Measurements from ENCODE around the gene OGFOD3. TPM values are rescaled to one million over a fixed set of nuclear protein-coding genes. Genes with fewer than 3 reads are reported as not detected.
"Not testable (repeated sequence)": the region's sequence is repeated elsewhere in the genome, so short reads cannot be mapped to it uniquely, and the experiment has no call there.

The OGFOD3 gene
- total and polyA plus RNA-seq, 9 donors: 17.2 to 25.9 (median 23.2) TPM

DNA sequence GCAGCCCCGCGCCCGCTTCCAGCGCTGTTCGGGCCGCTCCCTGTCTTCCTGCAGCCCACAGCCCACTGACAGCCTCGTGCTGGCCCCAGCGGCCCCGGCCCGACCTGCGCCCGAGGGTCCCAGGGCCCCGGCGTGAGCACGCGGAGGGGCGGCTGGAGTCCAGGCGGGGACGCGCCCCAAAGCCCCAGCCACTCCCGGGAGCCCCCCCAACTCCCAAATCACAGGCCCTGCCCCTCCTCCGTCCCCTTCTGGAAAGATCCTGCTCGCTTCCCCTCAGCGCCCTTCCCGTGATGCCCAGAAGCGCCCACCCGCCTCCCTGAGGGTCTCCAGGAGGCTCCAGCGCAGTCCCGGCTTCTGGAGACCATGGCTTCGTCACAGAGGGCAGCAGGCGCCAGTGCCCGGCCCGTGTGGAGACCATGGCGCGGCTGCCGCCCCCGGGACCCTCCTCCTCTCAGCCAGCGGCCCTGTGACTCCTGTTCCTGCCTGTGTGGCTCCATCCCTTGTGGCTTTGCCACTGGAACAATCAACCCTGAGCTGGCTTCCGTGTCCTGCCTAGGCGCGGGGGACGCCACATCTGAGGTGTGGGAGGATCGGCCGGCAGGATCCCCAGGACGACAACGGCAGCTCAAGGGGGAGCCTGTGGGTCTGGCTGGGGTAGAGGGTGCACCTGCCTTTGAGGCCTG, 42.9 kb downstream of the OGFOD3 start:
- Histone ChIP-seq H3K9me3 (replicated peaks; ENCODE audit: control insufficient read depth, low read depth, low read length) (no peaks in the 10 kb centered on the region), H3K27me3 (ENCODE audit: control insufficient read depth, insufficient read depth, low read length) (peaks cover 63% of the 10 kb centered on the region), H3K4me1 (ENCODE audit: control insufficient read depth, insufficient read depth, low read length) (peaks cover 33% of the 10 kb centered on the region), H3K27ac (ENCODE audit: low read length) (no peak overlapping the region), H3K36me3 (ENCODE audit: control insufficient read depth, insufficient read depth, low read length) (peaks cover 4% of the 10 kb centered on the region), H3K4me3 (ENCODE audit: low read length) (no peak overlapping the region)
- DNase-seq: no peak
- 60% methylated on average over 34 of the region's 46 CpGs for WGBS (ENCODE audit: insufficient coverage)

DNA sequence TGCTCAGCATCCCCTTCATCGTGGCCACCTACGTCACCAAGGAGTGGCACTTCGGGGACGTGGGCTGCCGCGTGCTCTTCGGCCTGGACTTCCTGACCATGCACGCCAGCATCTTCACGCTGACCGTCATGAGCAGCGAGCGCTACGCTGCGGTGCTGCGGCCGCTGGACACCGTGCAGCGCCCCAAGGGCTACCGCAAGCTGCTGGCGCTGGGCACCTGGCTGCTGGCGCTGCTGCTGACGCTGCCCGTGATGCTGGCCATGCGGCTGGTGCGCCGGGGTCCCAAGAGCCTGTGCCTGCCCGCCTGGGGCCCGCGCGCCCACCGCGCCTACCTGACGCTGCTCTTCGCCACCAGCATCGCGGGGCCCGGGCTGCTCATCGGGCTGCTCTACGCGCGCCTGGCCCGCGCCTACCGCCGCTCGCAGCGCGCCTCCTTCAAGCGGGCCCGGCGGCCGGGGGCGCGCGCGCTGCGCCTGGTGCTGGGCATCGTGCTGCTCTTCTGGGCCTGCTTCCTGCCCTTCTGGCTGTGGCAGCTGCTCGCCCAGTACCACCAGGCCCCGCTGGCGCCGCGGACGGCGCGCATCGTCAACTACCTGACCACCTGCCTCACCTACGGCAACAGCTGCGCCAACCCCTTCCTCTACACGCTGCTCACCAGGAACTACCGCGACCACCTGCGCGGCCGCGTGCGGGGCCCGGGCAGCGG, 43.6 kb downstream of the OGFOD3 start:
- no peak for DNase-seq
- H3K4me3 ChIP-seq (ENCODE audit: low read length): no peak overlapping the region
- H3K27ac ChIP-seq (ENCODE audit: low read length): no peak overlapping the region
- peaks cover 4% of the 10 kb centered on the region for H3K36me3 ChIP-seq (ENCODE audit: control insufficient read depth, insufficient read depth, low read length)
- peaks cover 67% of the 10 kb centered on the region for H3K27me3 ChIP-seq (ENCODE audit: control insufficient read depth, insufficient read depth, low read length)
- H3K4me1 ChIP-seq (ENCODE audit: control insufficient read depth, insufficient read depth, low read length): peaks cover 32% of the 10 kb centered on the region
- WGBS (ENCODE audit: insufficient coverage): 34% methylated on average over 79 of the region's 79 CpGs
- H3K9me3 ChIP-seq (replicated peaks; ENCODE audit: control insufficient read depth, low read depth, low read length): no peaks in the 10 kb centered on the region

DNA sequence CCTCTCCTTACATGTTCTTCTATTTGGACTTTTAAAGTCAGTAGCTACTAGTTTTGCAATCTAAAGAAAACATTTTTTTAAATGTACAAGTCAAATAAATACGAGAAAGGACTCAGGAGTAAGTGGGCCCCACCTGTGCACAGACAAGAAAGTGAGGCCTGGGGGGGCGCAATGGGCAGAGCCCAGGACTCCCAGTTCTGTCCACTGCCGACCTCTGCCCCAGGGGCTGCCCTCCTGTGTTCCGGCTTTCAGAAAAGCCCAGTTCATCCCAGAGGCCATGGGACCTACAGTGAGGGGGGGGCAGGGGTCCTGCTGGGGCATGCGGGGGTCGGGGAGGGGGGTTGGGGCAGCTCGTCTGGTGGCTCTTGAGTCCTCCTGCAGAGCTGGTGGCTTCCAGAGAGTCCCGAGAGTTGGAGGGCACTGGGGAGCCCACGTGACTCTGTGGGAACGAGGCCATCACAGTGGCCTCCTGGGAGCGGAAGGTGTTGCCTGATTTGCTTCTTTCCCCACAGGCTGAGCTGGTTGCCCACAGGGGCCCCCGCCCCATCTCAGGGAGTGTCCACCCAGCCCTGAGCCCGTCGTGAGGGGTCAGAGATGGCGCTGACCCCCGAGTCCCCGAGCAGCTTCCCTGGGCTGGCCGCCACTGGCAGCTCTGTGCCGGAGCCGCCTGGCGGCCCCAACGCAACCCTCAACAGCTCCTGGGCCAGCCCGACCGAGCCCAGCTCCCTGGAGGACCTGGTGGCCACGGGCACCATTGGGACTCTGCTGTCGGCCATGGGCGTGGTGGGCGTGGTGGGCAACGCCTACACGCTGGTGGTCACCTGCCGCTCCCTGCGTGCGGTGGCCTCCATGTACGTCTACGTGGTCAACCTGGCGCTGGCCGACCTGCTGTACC, 44.4 kb downstream of the OGFOD3 start:
- Histone ChIP-seq H3K9me3 (replicated peaks; ENCODE audit: control insufficient read depth, low read depth, low read length) (no peaks in the 10 kb centered on the region), H3K4me1 (ENCODE audit: control insufficient read depth, insufficient read depth, low read length) (peaks cover 27% of the 10 kb centered on the region), H3K27ac (ENCODE audit: low read length) (no peak overlapping the region), H3K27me3 (ENCODE audit: control insufficient read depth, insufficient read depth, low read length) (peaks cover 71% of the 10 kb centered on the region), H3K36me3 (ENCODE audit: control insufficient read depth, insufficient read depth, low read length) (peaks cover 4% of the 10 kb centered on the region), H3K4me3 (ENCODE audit: low read length) (no peak overlapping the region)
- WGBS (ENCODE audit: insufficient coverage): 86% methylated on average over 33 of the region's 37 CpGs
- DNase-seq: no peak

DNA sequence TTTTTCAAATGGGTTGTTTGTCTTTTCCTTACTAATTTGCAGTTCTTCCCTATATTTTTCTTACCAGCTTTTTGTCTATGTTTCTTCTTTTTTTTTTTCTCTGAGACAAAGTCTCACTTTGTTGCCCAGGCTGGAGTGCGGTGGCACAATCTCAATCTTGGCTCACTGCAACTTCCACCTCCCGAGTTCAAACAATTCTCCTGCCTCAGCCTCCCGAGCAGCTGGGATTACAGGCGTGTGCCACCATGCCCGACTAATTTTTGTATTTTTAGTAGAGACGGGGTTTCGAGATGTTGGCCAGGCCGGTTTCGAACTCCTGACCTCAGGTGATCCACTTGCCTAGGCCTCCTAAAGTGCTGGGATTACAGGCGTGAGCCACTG, 45.3 kb downstream of the OGFOD3 start:
- DNase-seq; H3K36me3 ChIP-seq (ENCODE audit: control insufficient read depth, insufficient read depth, low read length); H3K9me3 ChIP-seq (replicated peaks; ENCODE audit: control insufficient read depth, low read depth, low read length); H3K27ac ChIP-seq (ENCODE audit: low read length): not testable (repeated sequence)
- Histone ChIP-seq H3K27me3 (ENCODE audit: control insufficient read depth, insufficient read depth, low read length) (peaks cover 64% of the 10 kb centered on the region), H3K4me1 (ENCODE audit: control insufficient read depth, insufficient read depth, low read length) (peaks cover 20% of the 10 kb centered on the region), H3K4me3 (ENCODE audit: low read length) (peak overlapping the region; percentile 50)
- 91% methylated on average over 9 of the region's 10 CpGs for WGBS (ENCODE audit: insufficient coverage)

DNA sequence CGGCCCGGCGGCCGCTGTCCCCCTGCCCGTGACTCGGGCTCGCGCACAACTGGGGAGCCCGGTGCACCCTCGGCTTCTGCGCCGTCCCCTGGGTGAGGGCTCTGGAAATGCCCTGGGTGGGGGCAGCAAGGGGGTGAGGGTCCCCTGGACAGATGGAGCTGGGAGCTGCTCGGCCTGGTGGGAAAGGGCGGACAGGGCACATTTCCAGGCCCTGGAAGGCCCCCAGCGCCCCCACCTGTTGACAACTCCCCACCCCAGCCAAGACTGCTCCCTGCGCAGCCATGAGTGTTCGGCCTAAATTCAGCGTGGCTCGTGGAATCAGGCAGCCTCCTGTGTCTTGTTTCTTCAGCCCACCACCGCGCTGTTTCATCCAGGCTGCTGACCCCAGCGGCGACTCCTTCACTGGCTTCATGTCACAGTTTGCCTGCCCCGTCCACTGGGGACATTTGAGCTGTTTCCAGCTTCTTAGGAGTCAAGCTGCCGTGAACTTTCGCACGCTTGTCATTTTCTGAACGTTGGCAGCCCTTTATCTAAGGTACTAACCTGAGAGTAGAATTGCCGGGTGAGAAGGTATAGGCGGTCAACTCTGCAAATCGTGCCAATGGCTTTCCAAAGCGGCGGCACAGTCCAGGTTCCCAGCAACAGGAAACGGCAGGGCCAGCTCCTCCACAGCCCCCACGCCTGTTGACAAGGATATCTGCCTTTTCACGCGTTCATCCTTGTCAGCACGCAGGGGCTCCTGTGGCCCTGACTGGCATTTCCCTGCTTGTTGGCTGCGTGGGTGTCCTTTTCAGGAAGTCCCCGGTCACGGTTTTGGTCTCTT, 45.9 kb downstream of the OGFOD3 start:
- Histone ChIP-seq H3K36me3 (ENCODE audit: control insufficient read depth, insufficient read depth, low read length) (peaks cover 4% of the 10 kb centered on the region), H3K9me3 (replicated peaks; ENCODE audit: control insufficient read depth, low read depth, low read length) (no peaks in the 10 kb centered on the region), H3K27me3 (ENCODE audit: control insufficient read depth, insufficient read depth, low read length) (peaks cover 65% of the 10 kb centered on the region), H3K27ac (ENCODE audit: low read length) (peak overlapping the region; percentile 42), H3K4me3 (ENCODE audit: low read length) (peak overlapping the region; percentile 50), H3K4me1 (ENCODE audit: control insufficient read depth, insufficient read depth, low read length) (peaks cover 18% of the 10 kb centered on the region)
- DNase-seq: no peak
- 55% methylated on average over 31 of the region's 41 CpGs for whole genome bisulfite sequencing (ENCODE audit: insufficient coverage)

DNA sequence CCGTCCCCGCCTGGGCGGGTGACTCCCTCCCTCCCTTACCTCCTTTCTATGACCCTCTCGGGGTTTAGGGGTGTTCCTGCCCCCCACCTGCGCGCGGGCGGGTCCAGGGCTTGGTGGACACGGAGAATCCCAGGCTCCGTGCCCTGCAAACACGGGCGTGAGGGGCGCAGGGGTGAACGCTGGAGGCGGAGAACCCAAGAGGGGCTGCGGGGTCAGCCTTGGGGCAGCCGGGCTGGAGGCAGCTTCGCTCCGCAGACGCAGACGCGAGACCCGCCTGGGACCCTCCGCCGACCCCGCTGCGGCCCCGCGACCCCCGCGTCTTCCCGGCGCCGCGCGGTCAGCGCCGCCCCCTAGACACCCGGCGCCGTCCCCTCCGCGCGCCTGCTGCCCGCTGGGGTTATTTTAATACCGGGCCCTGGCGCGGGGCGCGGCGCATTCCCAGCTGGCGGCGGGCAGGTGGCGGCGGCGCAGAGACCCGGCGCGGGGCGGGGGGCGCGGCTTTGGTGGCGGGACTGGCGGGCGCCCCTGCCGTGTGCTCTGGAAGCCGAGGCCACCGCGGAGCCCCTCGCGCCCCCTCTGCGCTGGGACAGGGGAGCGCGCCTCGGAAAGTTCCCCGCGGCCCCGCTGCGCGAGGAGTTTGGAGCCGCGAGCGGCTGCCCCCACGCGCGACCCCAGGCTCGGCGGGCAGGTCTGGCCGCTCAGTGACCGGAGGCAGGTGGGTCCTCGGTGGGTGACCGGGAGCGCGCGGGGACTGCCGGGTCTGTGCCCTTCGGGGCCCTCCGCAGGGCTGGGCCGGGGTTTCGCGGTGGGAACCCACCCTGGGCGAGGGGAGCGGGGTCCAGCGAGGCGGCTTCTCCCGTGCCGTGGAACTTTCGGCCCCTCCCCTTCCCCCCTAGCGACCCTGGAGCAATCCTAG, 46.8 kb downstream of the OGFOD3 start, which contains the start of gene UTS2R:
Gene UTS2R (plus strand): TSS at position 433 of the 916 bp plus-strand sequence. CDS start 2,560 bp downstream, outside the sequence.
- H3K9me3 ChIP-seq (replicated peaks; ENCODE audit: control insufficient read depth, low read depth, low read length): no peaks in the 10 kb centered on the region
- H3K36me3 ChIP-seq (ENCODE audit: control insufficient read depth, insufficient read depth, low read length): peaks cover 4% of the 10 kb centered on the region
- DNase-seq: no peak
- H3K27me3 ChIP-seq (ENCODE audit: control insufficient read depth, insufficient read depth, low read length): peaks cover 64% of the 10 kb centered on the region
- 2% methylated on average over 104 of the region's 109 CpGs for WGBS (ENCODE audit: insufficient coverage)
- H3K4me3 ChIP-seq (ENCODE audit: low read length): peak within 1 kb of the TSS; percentile 50
- peaks cover 18% of the 10 kb centered on the region for H3K4me1 ChIP-seq (ENCODE audit: control insufficient read depth, insufficient read depth, low read length)
- H3K27ac ChIP-seq (ENCODE audit: low read length): peak within 1 kb of the TSS; percentile 42

DNA sequence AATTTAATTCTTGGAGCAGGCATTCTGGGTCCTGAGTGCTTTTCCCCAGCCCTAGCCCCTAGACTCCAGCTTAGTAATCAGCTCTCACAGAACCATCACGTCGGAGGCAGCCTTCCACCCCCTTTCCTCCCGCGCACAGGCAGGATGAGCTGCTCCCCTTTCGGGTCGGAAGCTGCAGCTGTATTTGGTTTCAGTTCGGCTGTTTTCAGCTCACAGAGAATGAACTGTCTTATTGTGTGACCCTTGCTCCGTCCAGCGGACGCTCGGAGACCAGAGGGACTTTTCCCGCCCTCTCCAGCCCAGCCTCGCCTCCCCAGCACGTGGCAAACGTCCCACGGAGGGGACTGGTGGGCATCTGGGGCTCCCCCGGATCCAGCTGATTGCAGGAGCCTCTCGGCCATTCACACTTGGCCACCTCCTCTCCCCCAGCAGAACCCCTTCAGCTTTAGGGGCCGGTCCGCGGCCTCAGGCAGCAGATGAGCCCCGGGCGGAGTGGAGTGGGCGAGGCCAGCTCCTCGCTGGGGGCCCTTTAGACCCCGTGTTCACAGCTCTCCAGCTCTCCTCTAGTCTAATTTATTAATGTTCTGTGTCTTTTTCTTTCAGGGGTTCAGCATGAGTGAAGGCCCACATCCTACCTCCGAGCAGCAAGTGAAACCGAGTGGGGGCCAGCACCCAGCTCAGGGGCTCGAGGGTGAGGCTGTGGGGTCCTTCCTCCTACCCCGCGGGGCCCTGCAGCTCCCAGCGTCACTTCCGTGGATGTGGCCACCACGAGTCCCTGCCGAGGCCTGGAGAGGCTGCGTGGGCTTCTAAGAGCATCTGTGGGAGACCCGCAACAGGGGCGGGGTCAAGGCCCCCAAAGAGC, 47.7 kb downstream of the OGFOD3 start:
- WGBS (ENCODE audit: insufficient coverage): 13% methylated on average over 26 of the region's 38 CpGs
- Histone ChIP-seq H3K9me3 (replicated peaks; ENCODE audit: control insufficient read depth, low read depth, low read length) (no peaks in the 10 kb centered on the region), H3K27ac (ENCODE audit: low read length) (no peak overlapping the region), H3K27me3 (ENCODE audit: control insufficient read depth, insufficient read depth, low read length) (peaks cover 56% of the 10 kb centered on the region), H3K4me1 (ENCODE audit: control insufficient read depth, insufficient read depth, low read length) (peaks cover 19% of the 10 kb centered on the region), H3K36me3 (ENCODE audit: control insufficient read depth, insufficient read depth, low read length) (peaks cover 4% of the 10 kb centered on the region), H3K4me3 (ENCODE audit: low read length) (peak overlapping the region; percentile 39)
- DNase-seq: peak; percentile 59

DNA sequence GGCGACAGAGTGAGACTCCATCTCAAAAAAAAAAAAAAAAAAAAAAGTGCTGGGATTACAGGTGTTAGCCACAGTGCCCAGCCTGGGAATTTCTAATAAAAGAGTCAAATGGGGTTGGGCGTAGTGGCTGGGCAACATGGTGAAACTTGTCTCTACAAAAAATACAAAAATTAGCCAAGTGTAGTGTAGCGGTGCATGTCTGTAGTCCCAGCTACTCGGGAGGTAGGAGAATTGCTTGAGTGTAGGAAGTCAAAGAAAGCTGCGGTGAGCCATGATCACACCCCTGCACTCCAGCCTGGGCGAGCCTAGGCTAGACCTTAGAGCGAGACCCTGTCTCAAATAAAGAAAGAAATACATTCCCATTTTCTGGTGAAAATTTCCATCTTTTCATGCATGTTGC, 49.2 kb downstream of the OGFOD3 start:
- H3K27me3 ChIP-seq (ENCODE audit: control insufficient read depth, insufficient read depth, low read length): peaks cover 48% of the 10 kb centered on the region
- H3K4me1 ChIP-seq (ENCODE audit: control insufficient read depth, insufficient read depth, low read length): peaks cover 20% of the 10 kb centered on the region
- H3K4me3 ChIP-seq (ENCODE audit: low read length): no peak overlapping the region
- no peaks in the 10 kb centered on the region for H3K9me3 ChIP-seq (replicated peaks; ENCODE audit: control insufficient read depth, low read depth, low read length)
- peaks cover under 1% of the 10 kb centered on the region for H3K36me3 ChIP-seq (ENCODE audit: control insufficient read depth, insufficient read depth, low read length)
- no peak for DNase-seq
- WGBS (ENCODE audit: insufficient coverage): 94% methylated on average over 2 of the region's 7 CpGs
- H3K27ac ChIP-seq (ENCODE audit: low read length): no peak overlapping the region
